K562 (cell line): ENCODE data around the gene LINGO3. TPM values are rescaled to one million over a fixed set of nuclear protein-coding genes. Genes with fewer than 3 reads are reported as not detected.

ENCODE experiments used
- ATAC-seq: fragments of 200-7000 bp; cut with Tn5 transposase; 3 replicates; pipeline ENCODE4 v1.9.1; 2020; ENCODE audit warnings: moderate library complexity
- BruUV-seq: library from RNA; stranded (reverse); fragments of 400-500 nt; replicated peaks from 2 replicates; lab custom pipeline; 2021; lab: Mats Ljungman, UMichigan
- CTCF ChIA-PET: fragments of 300-600 bp; formaldehyde crosslinking; extraction: SDS; loops from one replicate; lab custom pipeline; 2021; ENCODE audit warnings: low intra/inter-chr PET ratio; lab: Yijun Ruan, JAX
- POLR2A ChIA-PET: fragments of 300-600, 350-650 bp; sonication (Branson Sonifier 250); formaldehyde crosslinking; extraction: SDS; loops from one replicate; lab custom pipeline; 2021; ENCODE audit warnings: antibody characterized with exemption, inconsistent platforms; lab: Yijun Ruan, JAX
- DNase-seq, 4 experiments: peaks; one replicate each; pipeline versions ENCODE4 v3.0.0 to v3.0.0-alpha.2; 2011 to 2018; ENCODE audit warnings: low spot score in 3 of 4, mixed read lengths in 3 of 4; ENCODE audit errors: extremely low read depth in 1 of 4
- FAIRE-seq: peaks from 2 replicates; lab custom pipeline; 2011; peaks lifted over from hg19 to GRCh38; lab: Jason Lieb, UNC
- H2AFZ ChIP-seq: 2 replicates; pipeline ENCODE4 v1.6.0; 2011; ENCODE audit warnings: low read depth, low read length, control low read depth, inconsistent platforms
- H3K27ac ChIP-seq: fragments of 200-600 bp; 3 replicates; pipeline ENCODE4 v1.8.0; 2011; ENCODE audit warnings: low read depth, mild to moderate bottlenecking, control low read depth, inconsistent platforms, low read length, moderate library complexity, mixed read lengths; ENCODE audit errors: extremely low read depth
- H3K27me3 ChIP-seq, 2 experiments: fragments of 300-600 bp in 1 of 2; 2 replicates in 1 of 2; 3 replicates in 1 of 2; pipeline versions ENCODE4 v1.6.0 to v1.8.0; 2011; ENCODE audit warnings: inconsistent platforms in 2 of 2, low read length in 2 of 2, mild to moderate bottlenecking in 1 of 2, mixed read lengths in 1 of 2, moderate library complexity in 1 of 2; ENCODE audit not compliant: control insufficient read depth in 2 of 2, insufficient read depth in 2 of 2
- H3K36me3 ChIP-seq: fragments of 300-600 bp; 3 replicates; pipeline ENCODE4 v1.8.0; 2011; ENCODE audit warnings: mild to moderate bottlenecking, low read length, inconsistent platforms; ENCODE audit not compliant: control insufficient read depth, insufficient read depth
- H3K4me1 ChIP-seq, 2 experiments: fragments of 200-600 bp in 1 of 2; replicated peaks in 1 of 2; 2 replicates in 1 of 2; 3 replicates in 1 of 2; pipeline versions ENCODE4 v1.5.1 to v1.8.0; 2011; ENCODE audit warnings: inconsistent platforms in 2 of 2, low read length in 2 of 2, mild to moderate bottlenecking in 1 of 2, mixed read lengths in 1 of 2, moderate library complexity in 1 of 2; ENCODE audit not compliant: control insufficient read depth in 2 of 2, insufficient read depth in 2 of 2
- H3K4me2 ChIP-seq: 2 replicates; pipeline ENCODE4 v1.6.1; 2011; ENCODE audit warnings: low read length, control low read depth, inconsistent platforms, mixed read lengths; ENCODE audit not compliant: insufficient read depth
- H3K4me3 ChIP-seq: fragments of 200-600 bp; sonication (generic), shearing (Covaris generic); 2 replicates; pipeline ENCODE4 v1.5.1; 2016; ENCODE audit warnings: control low read depth, inconsistent platforms
- H3K79me2 ChIP-seq: fragments of 200-600 bp; 3 replicates; pipeline ENCODE4 v1.8.0; 2011; ENCODE audit warnings: low read length, inconsistent platforms; ENCODE audit not compliant: control insufficient read depth, insufficient read depth
- H3K9ac ChIP-seq, 2 experiments: 2 replicates each; pipeline versions ENCODE4 v1.6.0 to v1.6.1; 2011; ENCODE audit warnings: low read depth in 2 of 2, low read length in 2 of 2, control low read depth in 1 of 2, inconsistent platforms in 1 of 2, mild to moderate bottlenecking in 1 of 2, mixed read lengths in 1 of 2; ENCODE audit not compliant: insufficient read depth in 1 of 2
- H3K9me1 ChIP-seq: one replicate; pipeline ENCODE4 v1.6.0; 2011; ENCODE audit warnings: inconsistent platforms, mild to moderate bottlenecking, low read length, moderate library complexity; ENCODE audit not compliant: control insufficient read depth, insufficient read depth
- H3K9me3 ChIP-seq: replicated peaks from 2 replicates; pipeline ENCODE4 v1.5.1; 2011; ENCODE audit warnings: low read depth, low read length, inconsistent platforms; ENCODE audit not compliant: control insufficient read depth, insufficient read depth
- H4K20me1 ChIP-seq: replicated peaks from 2 replicates; pipeline ENCODE4 v1.6.1; 2011; ENCODE audit warnings: low read length, inconsistent platforms, mixed read lengths; ENCODE audit not compliant: control insufficient read depth, insufficient read depth
- CXXC5 ChIP-seq: fragments of 250-450 bp; sonication (Bioruptor Pico); IDR thresholded peaks from 2 replicates; pipeline ENCODE4 v1.8.0; 2022; ENCODE audit warnings: inconsistent platforms, mild to moderate bottlenecking, moderate library complexity
- HCFC1 ChIP-seq: IDR thresholded peaks from 2 replicates; pipeline ENCODE4 v1.6.1; 2012; ENCODE audit warnings: low read depth, low read length, improper control_type of control experiment
- HNRNPK ChIP-seq: fragments of 200-400 bp; formaldehyde crosslinking; IDR thresholded peaks from one replicate; pipeline ENCODE4 v1.6.1; 2018; ENCODE audit warnings: mild to moderate bottlenecking, low read depth, low read length; ENCODE audit not compliant: poor library complexity, severe bottlenecking
- NCOA6 ChIP-seq: fragments of 450-650 bp; IDR thresholded peaks from 2 replicates; pipeline ENCODE4 v1.6.1; 2017; ENCODE audit warnings: mild to moderate bottlenecking
- PYGO2 ChIP-seq: fragments of 450-650 bp; IDR thresholded peaks from 2 replicates; pipeline ENCODE4 v1.6.1; 2016; ENCODE audit warnings: mild to moderate bottlenecking, missing genetic modification characterization, moderate library complexity, missing compliant biosample characterization
- SIN3A ChIP-seq, 2 experiments: fragments of 150-350 bp in 1 of 2; IDR thresholded peaks; 2 replicates each; pipeline ENCODE4 v1.6.1; 2011 to 2016; ENCODE audit warnings: borderline replicate concordance in 2 of 2, low read depth in 2 of 2, low read length in 2 of 2, mild to moderate bottlenecking in 2 of 2, moderate library complexity in 2 of 2; ENCODE audit not compliant: control insufficient read depth in 1 of 2
- THAP7 ChIP-seq: fragments of 250-450 bp; sonication (Bioruptor Pico); IDR thresholded peaks from 2 replicates; pipeline ENCODE4 v1.5.0; 2021
- ZNF239 ChIP-seq: fragments of 250-450 bp; sonication (Bioruptor Pico); IDR thresholded peaks from 2 replicates; pipeline ENCODE4 v1.4.0; 2020; ENCODE audit warnings: mild to moderate bottlenecking
- ZNF407 ChIP-seq: fragments of 450-650 bp; IDR thresholded peaks from 2 replicates; pipeline ENCODE4 v1.6.1; 2016; ENCODE audit warnings: low read depth
- WGBS: fragments of 100-300 bp; shearing (Covaris generic); methylation state at CpG from one replicate; pipeline ENCODE4 v1.1.6; 2016; ENCODE audit warnings: low coverage, mixed read lengths; ENCODE audit not compliant: insufficient coverage; ENCODE audit errors: missing lambda C conversion rate; 5-methylcytosine and 5-hydroxymethylcytosine counted together
- in situ Hi-C: fragments of 300-500 bp; cut with MboI; formaldehyde crosslinking; loops from 4 replicates; pipeline ENCODE4 v1.15.0; 2018; ENCODE audit warnings: inconsistent platforms, mixed read lengths
- intact Hi-C: fragments of 100-400 bp; cut with micrococcal nuclease; formaldehyde crosslinking; loops from 2 replicates; pipeline ENCODE4 v1.14.2; 2022
- polyA plus RNA-seq, 8 experiments: library from polyadenylated mRNA; depleted of rRNA in 4 of 8; stranded (reverse) in 5 of 8; unstranded in 3 of 8; fragments of >200 nt; fragmentation: Nextera tagmentation in 2 of 8; fragmentation: Illumina TruSeq in 1 of 8; extraction: Ambion mirVana in 2 of 8; extraction: Trizol in 1 of 8; gene quantifications; 2 replicates each; pipeline versions ENCODE4 v1.2.1 to v1.2.3, GENCODE V29; 2011 to 2014; ENCODE audit warnings: inconsistent platforms in 1 of 8, missing spikeins in 1 of 8
- total RNA-seq, 7 experiments: library from RNA; depleted of rRNA in 6 of 7; stranded (reverse); fragments of >200 nt in 6 of 7; fragmentation: Illumina TruSeq in 2 of 7; extraction: Trizol in 2 of 7; gene quantifications; 2 replicates each; pipeline versions ENCODE4 v1.2.1 to v1.2.3, GENCODE V29; 2011 to 2021; ENCODE audit warnings: low replicate concordance in 1 of 7
- TF ChIP-seq, protein P1 (sequence below): fragments of 250-450 bp; sonication (Bioruptor Pico); IDR thresholded peaks from 2 replicates; pipeline ENCODE4 v1.9.0; 2021; ENCODE audit warnings: mild to moderate bottlenecking, inconsistent platforms

LINGO3 gene
- total and polyA plus RNA-seq, 9 of the 15 experiments (the other 6 are each of a cell fraction or from before 2014, with no cell fraction given), result 0.03 to 0.05 (median 0.03) TPM; not detected in 6

GRCh38 chr19:2336528-2337328 is 28.8 kb upstream of the LINGO3 start:
- WGBS, result 95% methylated on average over 31 of the region's 33 CpGs
- CTCF ChIA-PET, result no interaction called here
- ATAC-seq (no peak), FAIRE-seq (no peak), DNase-seq (no peak)
- Histone ChIP-seq H3K27me3 (no peaks in the 10 kb centered on the region), H4K20me1 (no peaks in the 10 kb centered on the region), H3K36me3 (peaks cover 42% of the 10 kb centered on the region; the same call in 2 of the 3 replicates), H3K9me1 (no peaks in the 10 kb centered on the region), H2AFZ (no peak overlapping the region), H3K4me2 (no peak overlapping the region), H3K27ac (no peak overlapping the region; the same call in 2 of the 3 replicates), H3K4me1 (peaks cover 5 to 78% of the 10 kb centered on the region in 2 experiments; a peak in 3 of 5 replicates), H3K9me3 (peaks cover 2% of the 10 kb centered on the region), H3K4me3 (no peak overlapping the region), H3K9ac (peak overlapping the region in 1 of 2 experiments; percentile 45; a peak in 1 of 4 replicates), H3K79me2 (peaks cover 50% of the 10 kb centered on the region)
- in situ Hi-C loops, result no loop called here
- BruUV-seq, result no TSS peak
- POLR2A ChIA-PET, result no interaction called here
- intact Hi-C loops, result no loop called here
- TF ChIP-seq NCOA6 (no peak), HCFC1 (no peak), ZNF407 (no peak), SIN3A (IDR thresholded peaks at IDR 0.05; ENCODE audit: borderline replicate concordance in 2 of 2, control insufficient read depth in 1 of 2, low read depth in 2 of 2, low read length in 2 of 2) (no peak), HNRNPK (no peak), PYGO2 (no peak), THAP7 (CRISPR knock-in tag) (no peak), CXXC5 (no peak), ZNF239 (CRISPR knock-in tag) (no peak)
- TF ChIP-seq, protein P1, sequence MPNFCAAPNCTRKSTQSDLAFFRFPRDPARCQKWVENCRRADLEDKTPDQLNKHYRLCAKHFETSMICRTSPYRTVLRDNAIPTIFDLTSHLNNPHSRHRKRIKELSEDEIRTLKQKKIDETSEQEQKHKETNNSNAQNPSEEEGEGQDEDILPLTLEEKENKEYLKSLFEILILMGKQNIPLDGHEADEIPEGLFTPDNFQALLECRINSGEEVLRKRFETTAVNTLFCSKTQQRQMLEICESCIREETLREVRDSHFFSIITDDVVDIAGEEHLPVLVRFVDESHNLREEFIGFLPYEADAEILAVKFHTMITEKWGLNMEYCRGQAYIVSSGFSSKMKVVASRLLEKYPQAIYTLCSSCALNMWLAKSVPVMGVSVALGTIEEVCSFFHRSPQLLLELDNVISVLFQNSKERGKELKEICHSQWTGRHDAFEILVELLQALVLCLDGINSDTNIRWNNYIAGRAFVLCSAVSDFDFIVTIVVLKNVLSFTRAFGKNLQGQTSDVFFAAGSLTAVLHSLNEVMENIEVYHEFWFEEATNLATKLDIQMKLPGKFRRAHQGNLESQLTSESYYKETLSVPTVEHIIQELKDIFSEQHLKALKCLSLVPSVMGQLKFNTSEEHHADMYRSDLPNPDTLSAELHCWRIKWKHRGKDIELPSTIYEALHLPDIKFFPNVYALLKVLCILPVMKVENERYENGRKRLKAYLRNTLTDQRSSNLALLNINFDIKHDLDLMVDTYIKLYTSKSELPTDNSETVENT (CRISPR knock-in tag), result 0 out of 2 replicates have a peak, but pooled peaks have one; percentile 5
